ENCODE results near the gene PCCB.
"Not testable (repeated sequence)": the region's sequence is repeated elsewhere in the genome, so short reads cannot be mapped to it uniquely, and the experiment has no call there.

The PCCB gene

GRCh38 chr3:136250059-136250902 lies at the start of gene PCCB:
TSS of gene PCCB (plus strand) at chr3:136250340. CDS start at chr3:136250376, 36 bp downstream.
- Histone ChIP-seq H3K9me3 (ENCODE audit: control insufficient read depth, insufficient read depth, low read length) (no peaks in the 10 kb centered on the region), H3K4me1 (ENCODE audit: control insufficient read depth, insufficient read depth, low read length) (peaks cover 16% of the 10 kb centered on the region), H3K9ac (ENCODE audit: low read depth, low read length) (peak within 1 kb of the TSS; percentile 97)

GRCh38 chr3:136207489-136208115 lies 42.5 kb upstream of the PCCB start:
- Histone ChIP-seq H3K9me3 (ENCODE audit: control insufficient read depth, insufficient read depth, low read length) (no peaks in the 10 kb centered on the region), H3K36me3 (ENCODE audit: control insufficient read depth, insufficient read depth, low read length) (no peaks in the 10 kb centered on the region), H3K27me3 (ENCODE audit: control insufficient read depth, insufficient read depth, low read length) (no peaks in the 10 kb centered on the region), H3K4me1 (ENCODE audit: control insufficient read depth, insufficient read depth, low read length) (no peaks in the 10 kb centered on the region), H3K4me3 (ENCODE audit: low read depth, low read length) (no peak overlapping the region), H3K27ac (ENCODE audit: low read depth, low read length) (no peak overlapping the region), H3K9ac (ENCODE audit: low read depth, low read length) (no peak overlapping the region)

More at GRCh38 chr3:136250059-136250902, at the start of gene PCCB:
- no peaks in the 10 kb centered on the region for H3K27me3 ChIP-seq (ENCODE audit: control insufficient read depth, insufficient read depth, low read length)
- peak within 1 kb of the TSS; percentile 90 for H3K4me3 ChIP-seq (ENCODE audit: low read depth, low read length)
- H3K27ac ChIP-seq (ENCODE audit: low read depth, low read length), result peak within 1 kb of the TSS; percentile 99
- peaks cover under 1% of the 10 kb centered on the region; the same call in 1 of the 2 replicates for H3K36me3 ChIP-seq (ENCODE audit: control insufficient read depth, insufficient read depth, low read length)

- H3K27me3 ChIP-seq (ENCODE audit: control insufficient read depth, insufficient read depth, low read length), result no peaks in the 10 kb centered on the region
- no peaks in the 10 kb centered on the region for H3K36me3 ChIP-seq (ENCODE audit: control insufficient read depth, insufficient read depth, low read length)
- no peak overlapping the region for H3K27ac ChIP-seq (ENCODE audit: low read depth, low read length)
- no peaks in the 10 kb centered on the region for H3K4me1 ChIP-seq (ENCODE audit: control insufficient read depth, insufficient read depth, low read length)
- no peak overlapping the region for H3K9ac ChIP-seq (ENCODE audit: low read depth, low read length)
- H3K9me3 ChIP-seq (ENCODE audit: control insufficient read depth, insufficient read depth, low read length), result no peaks in the 10 kb centered on the region
- H3K4me3 ChIP-seq (ENCODE audit: low read depth, low read length), result no peak overlapping the region
These were observed 40.2 kb upstream of the PCCB start for GRCh38 chr3:136209921-136210320.

GRCh38 chr3:136211547-136211946 lies 38.6 kb upstream of the PCCB start:
- H3K4me1 ChIP-seq (ENCODE audit: control insufficient read depth, insufficient read depth, low read length), result no peaks in the 10 kb centered on the region

GRCh38 chr3:136222746-136223145 lies 27.4 kb upstream of the PCCB start:
- not testable (repeated sequence) for H3K4me3 ChIP-seq (ENCODE audit: low read depth, low read length); H3K27ac ChIP-seq (ENCODE audit: low read depth, low read length); H3K36me3 ChIP-seq (ENCODE audit: control insufficient read depth, insufficient read depth, low read length); H3K4me1 ChIP-seq (ENCODE audit: control insufficient read depth, insufficient read depth, low read length); H3K9ac ChIP-seq (ENCODE audit: low read depth, low read length); H3K27me3 ChIP-seq (ENCODE audit: control insufficient read depth, insufficient read depth, low read length)
- peaks cover 13% of the 10 kb centered on the region for H3K9me3 ChIP-seq (ENCODE audit: control insufficient read depth, insufficient read depth, low read length)

More at GRCh38 chr3:136211547-136211946, 38.6 kb upstream of the PCCB start:
- Histone ChIP-seq H3K36me3 (ENCODE audit: control insufficient read depth, insufficient read depth, low read length) (no peaks in the 10 kb centered on the region), H3K27me3 (ENCODE audit: control insufficient read depth, insufficient read depth, low read length) (no peaks in the 10 kb centered on the region), H3K9ac (ENCODE audit: low read depth, low read length) (no peak overlapping the region), H3K27ac (ENCODE audit: low read depth, low read length) (no peak overlapping the region), H3K4me3 (ENCODE audit: low read depth, low read length) (no peak overlapping the region), H3K9me3 (ENCODE audit: control insufficient read depth, insufficient read depth, low read length) (no peaks in the 10 kb centered on the region)

- no peak overlapping the region for H3K4me3 ChIP-seq (ENCODE audit: low read depth, low read length)
- no peaks in the 10 kb centered on the region for H3K36me3 ChIP-seq (ENCODE audit: control insufficient read depth, insufficient read depth, low read length)
- no peak overlapping the region for H3K9ac ChIP-seq (ENCODE audit: low read depth, low read length)
- H3K27me3 ChIP-seq (ENCODE audit: control insufficient read depth, insufficient read depth, low read length), result peaks cover 4% of the 10 kb centered on the region; the same call in 1 of the 2 replicates
- peaks cover 11% of the 10 kb centered on the region for H3K4me1 ChIP-seq (ENCODE audit: control insufficient read depth, insufficient read depth, low read length)
- H3K27ac ChIP-seq (ENCODE audit: low read depth, low read length), result no peak overlapping the region
- no peaks in the 10 kb centered on the region for H3K9me3 ChIP-seq (ENCODE audit: control insufficient read depth, insufficient read depth, low read length)
These were observed 17.7 kb upstream of the PCCB start for GRCh38 chr3:136232413-136232812.

GRCh38 chr3:136235545-136235944 lies 14.6 kb upstream of the PCCB start:
- peak overlapping the region; percentile 60 for H3K27ac ChIP-seq (ENCODE audit: low read depth, low read length)
- no peak overlapping the region for H3K9ac ChIP-seq (ENCODE audit: low read depth, low read length)
- H3K27me3 ChIP-seq (ENCODE audit: control insufficient read depth, insufficient read depth, low read length), result peaks cover 28% of the 10 kb centered on the region
- H3K4me3 ChIP-seq (ENCODE audit: low read depth, low read length), result no peak overlapping the region
- H3K36me3 ChIP-seq (ENCODE audit: control insufficient read depth, insufficient read depth, low read length), result no peaks in the 10 kb centered on the region
- H3K9me3 ChIP-seq (ENCODE audit: control insufficient read depth, insufficient read depth, low read length), result no peaks in the 10 kb centered on the region
- H3K4me1 ChIP-seq (ENCODE audit: control insufficient read depth, insufficient read depth, low read length), result peaks cover 25% of the 10 kb centered on the region

GRCh38 chr3:136236109-136236508 lies 14.0 kb upstream of the PCCB start:
- peaks cover 25% of the 10 kb centered on the region for H3K4me1 ChIP-seq (ENCODE audit: control insufficient read depth, insufficient read depth, low read length)
- no peak overlapping the region for H3K4me3 ChIP-seq (ENCODE audit: low read depth, low read length)
- H3K9me3 ChIP-seq (ENCODE audit: control insufficient read depth, insufficient read depth, low read length), result no peaks in the 10 kb centered on the region
- H3K9ac ChIP-seq (ENCODE audit: low read depth, low read length), result no peak overlapping the region
- H3K27ac ChIP-seq (ENCODE audit: low read depth, low read length), result peak overlapping the region; percentile 60
- peaks cover 34% of the 10 kb centered on the region for H3K27me3 ChIP-seq (ENCODE audit: control insufficient read depth, insufficient read depth, low read length)
- H3K36me3 ChIP-seq (ENCODE audit: control insufficient read depth, insufficient read depth, low read length), result no peaks in the 10 kb centered on the region

GRCh38 chr3:136237103-136237502 lies 13.0 kb upstream of the PCCB start:
- Histone ChIP-seq H3K4me3 (ENCODE audit: low read depth, low read length) (no peak overlapping the region), H3K4me1 (ENCODE audit: control insufficient read depth, insufficient read depth, low read length) (peaks cover 25% of the 10 kb centered on the region), H3K9me3 (ENCODE audit: control insufficient read depth, insufficient read depth, low read length) (no peaks in the 10 kb centered on the region), H3K27ac (ENCODE audit: low read depth, low read length) (no peak overlapping the region), H3K9ac (ENCODE audit: low read depth, low read length) (no peak overlapping the region), H3K27me3 (ENCODE audit: control insufficient read depth, insufficient read depth, low read length) (peaks cover 36% of the 10 kb centered on the region), H3K36me3 (ENCODE audit: control insufficient read depth, insufficient read depth, low read length) (no peaks in the 10 kb centered on the region)

GRCh38 chr3:136237961-136238649 lies 12.0 kb upstream of the PCCB start:
- peaks cover 25% of the 10 kb centered on the region for H3K4me1 ChIP-seq (ENCODE audit: control insufficient read depth, insufficient read depth, low read length)
- no peak overlapping the region for H3K4me3 ChIP-seq (ENCODE audit: low read depth, low read length)
- H3K9me3 ChIP-seq (ENCODE audit: control insufficient read depth, insufficient read depth, low read length), result no peaks in the 10 kb centered on the region
- peaks cover 36% of the 10 kb centered on the region for H3K27me3 ChIP-seq (ENCODE audit: control insufficient read depth, insufficient read depth, low read length)
- H3K27ac ChIP-seq (ENCODE audit: low read depth, low read length), result no peak overlapping the region
- no peak overlapping the region for H3K9ac ChIP-seq (ENCODE audit: low read depth, low read length)
- H3K36me3 ChIP-seq (ENCODE audit: control insufficient read depth, insufficient read depth, low read length), result no peaks in the 10 kb centered on the region

GRCh38 chr3:136239094-136239493 lies 11.0 kb upstream of the PCCB start:
- Histone ChIP-seq H3K9ac (ENCODE audit: low read depth, low read length) (no peak overlapping the region), H3K36me3 (ENCODE audit: control insufficient read depth, insufficient read depth, low read length) (no peaks in the 10 kb centered on the region), H3K27me3 (ENCODE audit: control insufficient read depth, insufficient read depth, low read length) (peaks cover 36% of the 10 kb centered on the region), H3K9me3 (ENCODE audit: control insufficient read depth, insufficient read depth, low read length) (no peaks in the 10 kb centered on the region), H3K4me1 (ENCODE audit: control insufficient read depth, insufficient read depth, low read length) (peaks cover 25% of the 10 kb centered on the region), H3K4me3 (ENCODE audit: low read depth, low read length) (no peak overlapping the region), H3K27ac (ENCODE audit: low read depth, low read length) (no peak overlapping the region)
